Neuronal stem cell (in vitro differentiated cells): ENCODE results near the gene IER5L.

Experiments used
- DNase-seq: peaks from one replicate; pipeline ENCODE4 v3.0.0-alpha.2; 2013; ENCODE audit warnings: low spot score
- H2AFZ ChIP-seq: one replicate; pipeline ENCODE4 v1.6.1; 2013; ENCODE audit warnings: mild to moderate bottlenecking, low read length, inconsistent platforms
- H2AK5ac ChIP-seq: 2 replicates; pipeline ENCODE4 v1.6.1; 2013; ENCODE audit warnings: low read depth, mild to moderate bottlenecking, inconsistent platforms, low read length, moderate library complexity, mixed read lengths
- H2BK120ac ChIP-seq: 2 replicates; pipeline ENCODE4 v1.6.1; 2013; ENCODE audit warnings: low read depth, mild to moderate bottlenecking, inconsistent platforms, low read length, moderate library complexity, mixed read lengths
- H2BK12ac ChIP-seq: one replicate; pipeline ENCODE4 v1.6.1; 2013; ENCODE audit warnings: low read length, inconsistent platforms
- H2BK15ac ChIP-seq: 2 replicates; pipeline ENCODE4 v1.6.1; 2013; ENCODE audit warnings: mild to moderate bottlenecking, low read length, inconsistent platforms, mixed read lengths
- H2BK5ac ChIP-seq: one replicate; pipeline ENCODE4 v1.6.1; 2013; ENCODE audit warnings: inconsistent platforms, mild to moderate bottlenecking, low read length, moderate library complexity
- H3K14ac ChIP-seq: one replicate; pipeline ENCODE4 v1.6.1; 2013; ENCODE audit warnings: low read length, inconsistent platforms
- H3K18ac ChIP-seq: 2 replicates; pipeline ENCODE4 v1.6.1; 2013; ENCODE audit warnings: low read length, inconsistent platforms
- H3K23ac ChIP-seq: 2 replicates; pipeline ENCODE4 v1.6.1; 2013; ENCODE audit warnings: low read depth, mild to moderate bottlenecking, mixed read lengths, low read length, inconsistent platforms; ENCODE audit not compliant: poor library complexity
- H3K27ac ChIP-seq: replicated peaks from 3 replicates; pipeline ENCODE4 v1.5.1; 2013; ENCODE audit warnings: low read length, inconsistent platforms
- H3K27me3 ChIP-seq, 3 experiments: 2 replicates each; pipeline ENCODE4 v1.6.1; 2013; ENCODE audit warnings: low read length in 3 of 3, mild to moderate bottlenecking in 2 of 3, inconsistent platforms in 1 of 3, low read depth in 1 of 3, mixed read lengths in 1 of 3, moderate library complexity in 1 of 3; ENCODE audit not compliant: control insufficient read depth in 3 of 3, insufficient read depth in 3 of 3
- H3K36me3 ChIP-seq, 2 donors: replicated peaks in 1 of 2; 2 replicates each; pipeline ENCODE4 v1.6.1; 2013; ENCODE audit warnings: low read length in 2 of 2; ENCODE audit not compliant: control insufficient read depth in 2 of 2, insufficient read depth in 2 of 2
- H3K4ac ChIP-seq: 2 replicates; pipeline ENCODE4 v1.6.1; 2013; ENCODE audit warnings: inconsistent platforms, mild to moderate bottlenecking, low read length, moderate library complexity
- H3K4me1 ChIP-seq, 2 donors: 1 replicate in 1 of 2; 2 replicates in 1 of 2; pipeline ENCODE4 v1.6.1; 2013; ENCODE audit warnings: low read length in 2 of 2, low read depth in 1 of 2; ENCODE audit not compliant: control insufficient read depth in 2 of 2, insufficient read depth in 1 of 2
- H3K4me2 ChIP-seq: one replicate; pipeline ENCODE4 v1.6.1; 2013; ENCODE audit warnings: mild to moderate bottlenecking, low read length, inconsistent platforms; ENCODE audit not compliant: insufficient read depth, poor library complexity, severe bottlenecking
- H3K4me3 ChIP-seq, 2 donors: 2 replicates each; pipeline ENCODE4 v1.5.1; 2013; ENCODE audit warnings: low read length in 2 of 2, mild to moderate bottlenecking in 2 of 2, inconsistent platforms in 1 of 2, moderate library complexity in 1 of 2
- H3K79me1 ChIP-seq: one replicate; pipeline ENCODE4 v1.6.1; 2013; ENCODE audit warnings: low read depth, mild to moderate bottlenecking, inconsistent platforms, low read length, moderate library complexity
- H3K9ac ChIP-seq: one replicate; pipeline ENCODE4 v1.6.1; 2013; ENCODE audit warnings: mild to moderate bottlenecking, low read depth, low read length, inconsistent platforms; ENCODE audit not compliant: poor library complexity
- H3K9me3 ChIP-seq, 2 donors: replicated peaks in 1 of 2; 2 replicates each; pipeline versions ENCODE3 to v1.6.1; 2013; ENCODE audit warnings: low read length in 2 of 2, mild to moderate bottlenecking in 2 of 2, inconsistent platforms in 1 of 2, low read depth in 1 of 2, mixed read lengths in 1 of 2, moderate library complexity in 1 of 2; ENCODE audit not compliant: control insufficient read depth in 2 of 2, insufficient read depth in 1 of 2
- H4K8ac ChIP-seq: one replicate; pipeline ENCODE4 v1.6.1; 2013; ENCODE audit warnings: low read depth, mild to moderate bottlenecking, inconsistent platforms, low read length, moderate library complexity
- H4K91ac ChIP-seq: one replicate; pipeline ENCODE4 v1.6.1; 2013; ENCODE audit warnings: low read length, low read depth, mild to moderate bottlenecking, inconsistent platforms; ENCODE audit not compliant: poor library complexity
- WGBS, 2 donors: extraction: QIAGEN DNeasy Blood & Tissue Kit; methylation state at CpG; one replicate each; pipeline ENCODE4 v1.1.7; 2013; ENCODE audit warnings: missing lambda C conversion rate in 2 of 2, mixed read lengths in 1 of 2; ENCODE audit not compliant: insufficient read length in 2 of 2, insufficient replicate concordance in 1 of 2; ENCODE audit errors: extremely low coverage in 2 of 2; 5-methylcytosine and 5-hydroxymethylcytosine counted together

IER5L gene

GRCh38 chr9:129183495-129184218, 5.6 kb upstream of the IER5L start:
- H3K4me1 ChIP-seq = peaks cover 19 to 27% of the 10 kb centered on the region in 2 donors
- peaks cover 3 to 4% of the 10 kb centered on the region in 2 donors for H3K9me3 ChIP-seq
- no peak overlapping the region for H3K27ac ChIP-seq
- H3K14ac ChIP-seq = no peak overlapping the region
- H3K4ac ChIP-seq = no peak overlapping the region
- H3K9ac ChIP-seq = no peak overlapping the region
- WGBS, 2 donors = no CpG with 5 or more reads among the region's 6 CpGs
- H4K91ac ChIP-seq = no peak overlapping the region
- H3K4me2 ChIP-seq = no peak overlapping the region
- no peak overlapping the region for H3K4me3 ChIP-seq
- H2AFZ ChIP-seq = peak overlapping the region; percentile 31
- H2BK5ac ChIP-seq = no peak overlapping the region
- H2BK12ac ChIP-seq = no peak overlapping the region
- no peaks in the 10 kb centered on the region for H3K79me1 ChIP-seq
- H2BK15ac ChIP-seq = no peak overlapping the region
- peak overlapping the region; percentile 58 for H3K18ac ChIP-seq
- H2AK5ac ChIP-seq = no peak overlapping the region
- no peak overlapping the region for H3K23ac ChIP-seq
- no peak for DNase-seq
- peak overlapping the region; percentile 30 for H2BK120ac ChIP-seq
- peaks cover 0 to 12% (median 5%) of the 10 kb centered on the region in 3 experiments for H3K27me3 ChIP-seq
- no peaks in the 10 kb centered on the region for H3K36me3 ChIP-seq
- no peak overlapping the region for H4K8ac ChIP-seq

- no CpG with 5 or more reads among the region's 20 CpGs for WGBS, 2 donors
- no peak overlapping the region for H3K9ac ChIP-seq
- no peak for DNase-seq
These were observed 4.8 kb upstream of the IER5L start for GRCh38 chr9:129182625-129183494.

GRCh38 chr9:129182122-129182521, 4.1 kb upstream of the IER5L start:
- peak overlapping the region; percentile 16 for H2AK5ac ChIP-seq
- H3K4ac ChIP-seq = no peak overlapping the region
- H2BK120ac ChIP-seq = no peak overlapping the region
- H3K14ac ChIP-seq = no peak overlapping the region
- H2BK15ac ChIP-seq = peak overlapping the region; percentile 25
- H3K18ac ChIP-seq = peak overlapping the region; percentile 50
- H3K36me3 ChIP-seq = no peaks in the 10 kb centered on the region
- H3K9ac ChIP-seq = no peak overlapping the region
- WGBS, 2 donors = no CpG with 5 or more reads among the region's 4 CpGs
- H2BK5ac ChIP-seq = no peak overlapping the region
- H3K23ac ChIP-seq = no peak overlapping the region
- H3K27me3 ChIP-seq = peaks cover 0 to 12% (median 5%) of the 10 kb centered on the region in 3 experiments
- no peak overlapping the region for H4K8ac ChIP-seq
- H2AFZ ChIP-seq = no peak overlapping the region
- peaks cover 1 to 2% of the 10 kb centered on the region in 2 donors for H3K9me3 ChIP-seq
- H4K91ac ChIP-seq = no peak overlapping the region
- no peak for DNase-seq
- H3K27ac ChIP-seq = no peak overlapping the region
- H3K4me3 ChIP-seq = no peak overlapping the region
- H3K4me1 ChIP-seq = peaks cover 21 to 29% of the 10 kb centered on the region in 2 donors
- peak overlapping the region; percentile 67 for H2BK12ac ChIP-seq
- no peak overlapping the region for H3K4me2 ChIP-seq
- peaks cover 2% of the 10 kb centered on the region for H3K79me1 ChIP-seq

More at GRCh38 chr9:129182625-129183494, 4.8 kb upstream of the IER5L start:
- Histone ChIP-seq H3K36me3 (no peaks in the 10 kb centered on the region), H3K23ac (no peak overlapping the region), H3K4me3 (no peak overlapping the region), H2AFZ (no peak overlapping the region), H2AK5ac (peak overlapping the region; percentile 16), H2BK120ac (no peak overlapping the region), H3K4ac (no peak overlapping the region), H3K4me2 (no peak overlapping the region), H2BK5ac (no peak overlapping the region), H3K14ac (no peak overlapping the region), H4K91ac (no peak overlapping the region), H2BK15ac (no peak overlapping the region), H3K18ac (peak overlapping the region; percentile 66), H4K8ac (no peak overlapping the region), H3K9me3 (peaks cover 3 to 4% of the 10 kb centered on the region in 2 donors), H3K27me3 (peaks cover 0 to 12% (median 5%) of the 10 kb centered on the region in 3 experiments), H3K4me1 (peaks cover 21 to 29% of the 10 kb centered on the region in 2 donors), H3K27ac (no peak overlapping the region), H2BK12ac (no peak overlapping the region), H3K79me1 (no peaks in the 10 kb centered on the region)

GRCh38 chr9:129181246-129181645, 3.2 kb upstream of the IER5L start:
- H2BK5ac ChIP-seq = no peak overlapping the region
- no peak overlapping the region for H3K4ac ChIP-seq
- WGBS, 2 donors = no CpG with 5 or more reads among the region's 5 CpGs
- H3K14ac ChIP-seq = no peak overlapping the region
- no peak overlapping the region for H2BK120ac ChIP-seq
- peaks cover 0 to 12% (median 5%) of the 10 kb centered on the region in 3 experiments for H3K27me3 ChIP-seq
- no peak overlapping the region for H2AFZ ChIP-seq
- no peak for DNase-seq
- no peak overlapping the region for H4K8ac ChIP-seq
- H3K23ac ChIP-seq = peak overlapping the region; percentile 22
- no peak overlapping the region for H3K27ac ChIP-seq
- no peaks in the 10 kb centered on the region for H3K9me3 ChIP-seq
- no peak overlapping the region for H4K91ac ChIP-seq
- H3K79me1 ChIP-seq = peaks cover 6% of the 10 kb centered on the region
- H2AK5ac ChIP-seq = peak overlapping the region; percentile 16
- peak overlapping the region; percentile 84 for H2BK15ac ChIP-seq
- no peak overlapping the region for H3K9ac ChIP-seq
- H3K4me2 ChIP-seq = no peak overlapping the region
- peak overlapping the region; percentile 32 for H3K18ac ChIP-seq
- H3K4me1 ChIP-seq = peaks cover 21 to 29% of the 10 kb centered on the region in 2 donors
- no peak overlapping the region for H3K4me3 ChIP-seq
- no peak overlapping the region for H2BK12ac ChIP-seq
- no peaks in the 10 kb centered on the region for H3K36me3 ChIP-seq
